GM12872 (cell line): ENCODE measurements around the gene FGF12.

Source experiments
- TF ChIP-seq, protein P1 (sequence below): IDR thresholded peaks from 3 replicates; pipeline ENCODE4 v1.5.1; 2011; ENCODE audit warnings: low read depth, mild to moderate bottlenecking, low read length, moderate library complexity; ENCODE audit not compliant: insufficient read depth

The FGF12 gene

DNA sequence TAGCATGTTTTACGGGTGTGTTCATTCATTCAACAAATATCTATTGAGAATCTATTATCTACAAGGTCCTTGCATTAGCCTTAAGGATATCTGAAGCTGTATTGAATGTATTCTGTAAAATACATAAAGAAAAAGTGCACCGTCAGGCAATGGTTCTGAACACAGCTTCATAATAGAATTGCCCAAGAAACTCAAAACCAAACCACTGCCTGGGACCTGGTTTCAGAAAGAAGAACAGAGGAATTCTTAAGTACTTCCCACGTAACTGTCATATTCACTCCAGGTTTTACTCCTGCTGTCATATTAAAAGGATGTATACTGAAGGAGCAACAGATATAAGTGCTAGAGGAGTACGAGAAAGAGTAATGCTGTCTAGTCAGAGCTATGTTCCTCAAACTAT is 115.9 kb downstream of the FGF12 start:
- TF ChIP-seq, protein P1, sequence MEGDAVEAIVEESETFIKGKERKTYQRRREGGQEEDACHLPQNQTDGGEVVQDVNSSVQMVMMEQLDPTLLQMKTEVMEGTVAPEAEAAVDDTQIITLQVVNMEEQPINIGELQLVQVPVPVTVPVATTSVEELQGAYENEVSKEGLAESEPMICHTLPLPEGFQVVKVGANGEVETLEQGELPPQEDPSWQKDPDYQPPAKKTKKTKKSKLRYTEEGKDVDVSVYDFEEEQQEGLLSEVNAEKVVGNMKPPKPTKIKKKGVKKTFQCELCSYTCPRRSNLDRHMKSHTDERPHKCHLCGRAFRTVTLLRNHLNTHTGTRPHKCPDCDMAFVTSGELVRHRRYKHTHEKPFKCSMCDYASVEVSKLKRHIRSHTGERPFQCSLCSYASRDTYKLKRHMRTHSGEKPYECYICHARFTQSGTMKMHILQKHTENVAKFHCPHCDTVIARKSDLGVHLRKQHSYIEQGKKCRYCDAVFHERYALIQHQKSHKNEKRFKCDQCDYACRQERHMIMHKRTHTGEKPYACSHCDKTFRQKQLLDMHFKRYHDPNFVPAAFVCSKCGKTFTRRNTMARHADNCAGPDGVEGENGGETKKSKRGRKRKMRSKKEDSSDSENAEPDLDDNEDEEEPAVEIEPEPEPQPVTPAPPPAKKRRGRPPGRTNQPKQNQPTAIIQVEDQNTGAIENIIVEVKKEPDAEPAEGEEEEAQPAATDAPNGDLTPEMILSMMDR: no peak

DNA sequence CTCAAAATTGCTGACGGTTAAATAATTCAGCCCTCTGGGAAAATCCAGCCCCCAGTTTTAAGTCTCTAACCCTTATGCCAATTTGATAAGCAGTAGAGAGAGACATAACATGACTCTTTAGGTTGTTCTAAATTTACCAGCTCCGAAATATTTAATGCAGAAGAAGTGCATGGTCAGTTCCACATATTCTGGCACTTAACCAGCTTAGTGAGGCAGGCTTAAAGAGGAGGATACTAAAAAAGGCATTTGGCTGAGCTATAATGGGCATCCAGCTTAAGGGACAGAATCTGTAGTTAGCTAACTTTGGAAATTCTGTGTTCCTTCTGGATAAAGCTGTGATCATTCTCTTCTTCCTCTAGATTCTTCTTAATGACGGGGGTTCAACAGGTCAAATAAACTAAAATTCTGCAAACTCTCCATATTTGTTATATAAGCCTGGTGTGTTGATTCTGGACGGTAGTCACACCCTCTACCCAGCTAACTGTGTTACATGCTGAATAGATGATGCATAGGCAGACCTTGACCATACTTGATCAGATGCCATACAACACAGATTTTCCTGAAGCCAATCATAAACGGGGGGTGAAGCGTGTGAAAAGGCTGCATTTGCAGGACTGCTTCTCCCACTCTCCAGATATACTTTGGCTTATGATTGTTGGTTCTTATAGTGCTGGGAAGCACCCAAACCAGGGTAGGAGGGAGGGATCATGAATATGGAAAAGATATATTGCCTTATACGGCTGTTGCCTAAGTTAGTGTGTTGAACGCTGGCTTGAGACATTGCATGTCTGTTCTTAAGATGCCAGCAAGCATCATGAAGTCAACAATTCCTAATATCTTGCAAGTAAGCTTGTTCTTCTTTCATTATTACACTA is 118.4 kb downstream of the FGF12 start:
- TF ChIP-seq, protein P1: no peak

DNA sequence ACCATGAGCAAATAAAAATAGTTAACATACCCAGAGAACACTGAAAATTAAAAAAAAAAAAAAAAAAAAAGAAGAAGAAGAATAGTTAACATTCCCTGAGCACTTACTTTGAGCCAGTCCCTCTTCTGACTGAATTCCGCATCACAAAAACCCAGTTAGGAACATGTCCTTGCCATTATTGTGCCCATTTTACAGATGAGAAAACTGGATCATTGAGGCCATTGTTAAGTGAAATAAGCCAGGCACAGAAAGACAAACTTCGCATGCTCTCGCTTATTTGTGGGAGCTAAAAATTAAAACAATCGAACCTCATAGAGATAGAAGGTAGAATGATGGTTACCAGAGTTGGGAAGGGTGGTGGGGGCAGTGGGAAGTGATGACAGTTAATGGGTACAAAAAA is 119.5 kb downstream of the FGF12 start:
- TF ChIP-seq, protein P1: no peak

DNA sequence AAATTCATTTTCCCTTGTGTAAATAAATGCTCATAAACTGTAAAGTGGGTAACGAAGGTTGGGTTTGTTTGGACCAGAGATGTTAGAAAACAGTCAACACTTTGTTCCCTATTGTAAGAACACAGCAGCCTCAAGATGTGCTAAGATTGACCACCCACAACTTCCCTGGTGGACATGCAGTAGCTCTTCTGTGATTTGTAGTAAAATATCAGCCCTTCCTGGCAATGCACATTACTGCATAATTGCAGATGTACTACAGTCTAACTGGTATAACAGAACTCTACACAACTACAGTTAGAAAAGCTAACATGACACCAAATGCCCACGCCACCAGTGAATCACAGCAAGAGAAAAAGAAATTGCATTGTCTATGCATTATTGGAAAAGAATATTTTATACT is 129.4 kb downstream of the FGF12 start:
- TF ChIP-seq, protein P1: no peak

DNA sequence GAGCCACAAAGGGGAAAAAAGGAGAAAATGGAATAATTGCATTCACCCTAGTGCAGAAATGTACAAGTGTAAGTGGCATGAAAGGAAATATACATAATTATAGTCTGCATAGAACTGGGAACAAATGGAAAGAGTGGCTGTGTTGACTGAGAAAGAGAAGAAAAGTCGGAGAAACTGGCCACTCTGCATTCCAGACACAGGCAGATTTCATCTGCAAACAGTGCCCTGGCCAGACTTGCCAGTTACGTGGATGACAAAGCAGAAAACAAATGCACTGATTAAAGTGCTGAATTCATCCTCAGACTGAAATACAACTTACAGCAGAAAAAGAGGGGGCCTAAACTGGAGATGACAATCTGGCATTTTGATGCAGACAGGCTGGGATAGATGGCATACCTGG is 129.8 kb downstream of the FGF12 start:
- TF ChIP-seq, protein P1: no peak

DNA sequence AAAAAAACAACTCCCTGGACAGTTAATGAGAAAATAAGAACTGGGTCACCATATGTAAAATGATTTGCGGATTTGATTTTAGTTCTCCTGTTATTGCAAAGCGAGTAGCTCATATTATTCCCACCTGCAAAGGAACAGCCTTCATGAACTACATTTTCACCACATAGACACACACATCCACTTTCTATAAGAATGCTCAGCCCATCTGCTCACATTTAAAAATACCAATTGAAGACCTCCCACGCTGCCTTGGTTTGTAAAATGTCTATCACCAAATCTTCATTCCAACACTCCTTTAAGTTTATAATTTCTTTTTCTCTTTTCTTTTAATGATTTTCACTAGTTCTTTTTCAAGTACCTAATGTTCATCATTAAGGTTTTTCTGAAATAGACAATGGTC is 148.6 kb downstream of the FGF12 start:
- TF ChIP-seq, protein P1: no peak

DNA sequence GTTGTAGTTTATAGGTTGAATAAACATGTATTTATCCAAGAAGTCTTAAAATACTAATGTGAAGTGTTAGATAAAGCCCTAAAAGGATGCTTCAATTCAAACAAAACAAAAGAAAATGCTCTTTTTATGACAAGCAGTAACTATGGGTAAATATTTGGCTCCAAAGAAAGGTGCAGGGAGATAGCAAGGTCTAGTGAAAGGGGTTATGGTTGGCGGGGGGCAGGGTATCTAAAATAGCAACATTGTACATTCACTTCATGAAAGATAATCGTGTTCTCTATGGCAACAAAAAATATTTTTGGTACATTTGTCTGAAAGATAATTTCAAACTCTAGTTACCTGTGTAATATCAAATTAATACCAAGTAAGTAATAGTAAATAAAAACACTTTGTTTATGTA is 149.5 kb downstream of the FGF12 start:
- TF ChIP-seq, protein P1: no peak

DNA sequence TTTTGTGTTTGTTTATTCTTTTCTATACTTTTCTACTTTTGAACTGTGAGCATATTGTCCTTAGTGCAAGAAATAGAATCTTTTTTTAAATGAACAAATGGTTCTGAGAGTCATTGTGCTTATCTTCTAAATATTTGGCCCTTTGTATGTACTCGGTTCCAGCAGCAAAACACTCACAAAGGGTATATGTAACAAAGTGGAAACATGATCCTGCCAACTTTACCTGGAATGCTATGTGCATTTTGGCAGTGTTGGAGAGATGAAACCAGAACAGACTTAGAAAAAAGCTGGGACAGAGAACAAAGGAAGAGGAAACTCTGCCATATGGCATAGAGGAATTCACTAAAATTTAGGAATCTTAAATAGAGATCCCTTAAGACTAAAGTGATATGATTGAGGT is 150.1 kb downstream of the FGF12 start:
- TF ChIP-seq, protein P1: no peak
